Ovary (tissue), 9 donors: ENCODE data around the gene P2RY14. TPM values are rescaled to one million over a fixed set of nuclear protein-coding genes. Genes with fewer than 3 reads are reported as not detected.

Source experiments
- DNase-seq, 5 donors: peaks; one replicate each; pipeline ENCODE4 v3.0.0-alpha.2; 2019 to 2020
- H3K27ac ChIP-seq, 2 donors: fragments of 200-600 bp; one replicate each; pipeline versions ENCODE4 v1.5.1 to v1.8.0; 2019 to 2022
- H3K27me3 ChIP-seq: fragments of 200-600 bp; one replicate; pipeline ENCODE4 v1.8.0; 2022
- H3K36me3 ChIP-seq: fragments of 200-600 bp; sonication (generic); one replicate; pipeline ENCODE4 v1.5.1; 2019
- H3K4me1 ChIP-seq: one replicate; pipeline ENCODE4 v1.8.1; 2013; ENCODE audit warnings: mild to moderate bottlenecking, moderate library complexity; ENCODE audit not compliant: insufficient read depth
- H3K4me3 ChIP-seq: fragments of 200-600 bp; sonication (generic); one replicate; pipeline ENCODE4 v1.5.1; 2017
- H3K9me3 ChIP-seq, 2 donors: fragments of 200-600 bp in 1 of 2; sonication (generic) in 1 of 2; one replicate each; pipeline versions ENCODE4 v1.5.1 to v1.8.1; 2013 to 2019; ENCODE audit warnings: mild to moderate bottlenecking in 1 of 2, moderate library complexity in 1 of 2
- EP300 ChIP-seq: sonication (generic); formaldehyde crosslinking; IDR thresholded peaks from one replicate; pipeline ENCODE4 v1.6.1; 2017; ENCODE audit warnings: antibody characterized with exemption
- POLR2A ChIP-seq: fragments of 450-650 bp; IDR thresholded peaks from one replicate; pipeline ENCODE4 v1.6.1; 2017; ENCODE audit warnings: antibody characterized with exemption, mild to moderate bottlenecking, moderate library complexity
- WGBS, 3 donors: extraction: QIAGEN DNeasy Blood & Tissue Kit in 1 of 3; methylation state at CpG; one replicate each; pipeline versions ENCODE4 v1.1.5 to v1.1.7; 2013 to 2017; 5-methylcytosine and 5-hydroxymethylcytosine counted together
- intact Hi-C, 4 donors: fragments of 100-400 bp; cut with DNase I; formaldehyde crosslinking; loops; one replicate each; pipeline versions ENCODE4 v1.11.0 to v1.15.1; 2022 to 2023
- polyA plus RNA-seq, 2 donors: library from polyadenylated mRNA; stranded (reverse); fragments of 200-250 nt in 1 of 2; fragments of 350-450 nt in 1 of 2; fragmentation: Illumina TruSeq in 1 of 2; extraction: RNeasy Lipid Tissue Mini Kit (QIAGEN cat#74804) in 1 of 2; gene quantifications; one replicate each; pipeline ENCODE4 v1.2.3, GENCODE V29; 2013 to 2014
- total RNA-seq, 7 donors: library from RNA; depleted of rRNA in 2 of 7; stranded (reverse); fragments of >200 nt in 2 of 7; fragmentation: NEBNext Ultra II Directional in 3 of 7; extraction: Animal tissue kit (Norgen Biotek cat#: 25700) in 3 of 7; gene quantifications; one replicate each; pipeline versions ENCODE4 v1.1.0 to v1.2.4, GENCODE V29; 2016 to 2023
- TF ChIP-seq, protein P1 (sequence below), 3 donors: fragments of 450-650 bp in 2 of 3; fragments of 200-600 bp in 1 of 3; IDR thresholded peaks; one replicate each; pipeline versions ENCODE4 v1.5.1 to v1.8.0; 2016 to 2022; ENCODE audit warnings: antibody characterized with exemption in 3 of 3, mild to moderate bottlenecking in 1 of 3
- donor health status: DM: no; HTN: no; CAD: no; lungs with moderate emphysema.
- donor health status: DM: no; HTN: no; CAD: no.
- donor health status: Bipolar disorder and iron deficiency.
- donor health status: DM: yes; HTN: yes; CAD: no.
- donor health status: DM: no; HTN: no; CAD: no.
- donor health status: DM: yes; HTN: yes; CAD: no.

The P2RY14 gene
- total and polyA plus RNA-seq, 9 donors = 0.28 to 2.8 (median 0.70) TPM; not detected in 1

- no peaks in the 10 kb centered on the region for H3K9me3 ChIP-seq
- H3K36me3 ChIP-seq = no peaks in the 10 kb centered on the region
- H3K27ac ChIP-seq = no peak overlapping the region
- WGBS, 3 donors = 89 to 91% (median 89%) methylated on average over 3 of the region's 3 CpGs
- H3K4me3 ChIP-seq = no peak overlapping the region
- TF ChIP-seq EP300 (no peak), POLR2A (no peak)
- TF ChIP-seq, protein P1, sequence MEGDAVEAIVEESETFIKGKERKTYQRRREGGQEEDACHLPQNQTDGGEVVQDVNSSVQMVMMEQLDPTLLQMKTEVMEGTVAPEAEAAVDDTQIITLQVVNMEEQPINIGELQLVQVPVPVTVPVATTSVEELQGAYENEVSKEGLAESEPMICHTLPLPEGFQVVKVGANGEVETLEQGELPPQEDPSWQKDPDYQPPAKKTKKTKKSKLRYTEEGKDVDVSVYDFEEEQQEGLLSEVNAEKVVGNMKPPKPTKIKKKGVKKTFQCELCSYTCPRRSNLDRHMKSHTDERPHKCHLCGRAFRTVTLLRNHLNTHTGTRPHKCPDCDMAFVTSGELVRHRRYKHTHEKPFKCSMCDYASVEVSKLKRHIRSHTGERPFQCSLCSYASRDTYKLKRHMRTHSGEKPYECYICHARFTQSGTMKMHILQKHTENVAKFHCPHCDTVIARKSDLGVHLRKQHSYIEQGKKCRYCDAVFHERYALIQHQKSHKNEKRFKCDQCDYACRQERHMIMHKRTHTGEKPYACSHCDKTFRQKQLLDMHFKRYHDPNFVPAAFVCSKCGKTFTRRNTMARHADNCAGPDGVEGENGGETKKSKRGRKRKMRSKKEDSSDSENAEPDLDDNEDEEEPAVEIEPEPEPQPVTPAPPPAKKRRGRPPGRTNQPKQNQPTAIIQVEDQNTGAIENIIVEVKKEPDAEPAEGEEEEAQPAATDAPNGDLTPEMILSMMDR (IDR thresholded peaks at IDR 0.05) = no peak
- DNase-seq = no peak
- intact Hi-C loops = no loop called here
- no peaks in the 10 kb centered on the region for H3K4me1 ChIP-seq
- H3K27me3 ChIP-seq = no peaks in the 10 kb centered on the region
These were observed 34.6 kb upstream of the P2RY14 start for GRCh38 chr3:151312972-151313371.

DNA sequence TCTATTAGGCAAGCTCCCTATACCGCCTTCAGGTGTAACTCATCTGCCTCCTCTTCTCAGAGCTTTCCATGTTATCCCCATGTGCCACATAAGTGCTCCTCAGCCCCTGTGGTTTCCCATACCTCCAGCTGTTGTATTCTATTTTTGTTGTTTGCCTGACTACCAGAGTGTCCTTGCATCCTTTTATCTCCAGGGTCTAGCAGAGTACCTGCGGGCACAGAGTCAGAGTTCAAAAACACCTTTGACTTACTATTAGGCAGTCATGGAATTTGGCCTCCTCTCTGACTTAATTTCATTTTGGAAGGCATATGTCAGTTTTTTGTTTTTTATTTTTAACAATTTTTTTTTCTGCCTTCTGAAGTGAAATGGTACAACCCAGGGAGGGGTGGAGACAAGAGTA is 31.2 kb upstream of the P2RY14 start:
- H3K27ac ChIP-seq = no peak overlapping the region
- H3K27me3 ChIP-seq = no peaks in the 10 kb centered on the region
- no peak for TF ChIP-seq EP300
- no peak for TF ChIP-seq POLR2A
- TF ChIP-seq, protein P1 (IDR thresholded peaks at IDR 0.05) = no peak
- no peaks in the 10 kb centered on the region for H3K36me3 ChIP-seq
- H3K4me1 ChIP-seq = no peaks in the 10 kb centered on the region
- 94 to 96% (median 96%) methylated on average over 2 of the region's 2 CpGs for WGBS, 3 donors
- H3K4me3 ChIP-seq = no peak overlapping the region
- DNase-seq = no peak
- intact Hi-C loops = no loop called here
- H3K9me3 ChIP-seq = no peaks in the 10 kb centered on the region

- H3K27me3 ChIP-seq = no peaks in the 10 kb centered on the region
- H3K36me3 ChIP-seq = no peaks in the 10 kb centered on the region
- no peak overlapping the region for H3K27ac ChIP-seq
- no peak for DNase-seq
- 89 to 95% (median 92%) methylated on average over 1 of the region's 1 CpG for WGBS, 3 donors
- no peak overlapping the region for H3K4me3 ChIP-seq
- no peak for TF ChIP-seq EP300
- no peaks in the 10 kb centered on the region for H3K4me1 ChIP-seq
- H3K9me3 ChIP-seq = no peaks in the 10 kb centered on the region
- intact Hi-C loops = no loop called here
These were observed 29.5 kb upstream of the P2RY14 start for GRCh38 chr3:151307583-151308488.

- Histone ChIP-seq H3K27me3 (no peaks in the 10 kb centered on the region), H3K36me3 (no peaks in the 10 kb centered on the region), H3K4me1 (no peaks in the 10 kb centered on the region), H3K4me3 (no peak overlapping the region), H3K27ac (no peak overlapping the region), H3K9me3 (no peaks in the 10 kb centered on the region)
- no peak for TF ChIP-seq EP300
- TF ChIP-seq, protein P1 (IDR thresholded peaks at IDR 0.05) = no peak
- no peak for TF ChIP-seq POLR2A
- no peak for DNase-seq
- intact Hi-C loops = no loop called here
These were observed 28.8 kb upstream of the P2RY14 start for GRCh38 chr3:151307131-151307530.

GRCh38 chr3:151306168-151306810 is 27.9 kb upstream of the P2RY14 start:
- WGBS, 3 donors = 89 to 90% (median 90%) methylated on average over 6 of the region's 6 CpGs
- intact Hi-C loops = no loop called here
- Histone ChIP-seq H3K4me1 (no peaks in the 10 kb centered on the region), H3K4me3 (no peak overlapping the region), H3K27me3 (no peaks in the 10 kb centered on the region), H3K27ac (no peak overlapping the region), H3K9me3 (no peaks in the 10 kb centered on the region), H3K36me3 (no peaks in the 10 kb centered on the region)
- no peak for DNase-seq
- TF ChIP-seq EP300 = no peak
- TF ChIP-seq POLR2A = no peak
- TF ChIP-seq, protein P1 (IDR thresholded peaks at IDR 0.05) = no peak
